Stimulated activated effector memory CD8-positive, alpha-beta T cell treated with anti-CD3 and anti-CD28 coated beads, Interleukin-12 subunit alpha, Interleukin-12 subunit beta, amount 100 ng/mL, for 72 hours (primary cell): ENCODE data around the gene LOXL1.

Experiments
- ATAC-seq: fragments of 150-1000 bp; cut with Tn5 transposase; 2 replicates; pipeline ENCODE4 v1.10.0; 2021
- DNase-seq, 2 donors: peaks; one replicate each; pipeline ENCODE4 v3.0.0; 2021 to 2022; ENCODE audit warnings: low spot score in 2 of 2
- H3K27ac Mint-ChIP-seq: one replicate; pipeline ENCODE4 v1.8.0; 2022; ENCODE audit warnings: mild to moderate bottlenecking, mixed read lengths
- H3K36me3 Mint-ChIP-seq: one replicate; pipeline ENCODE4 v1.8.0; 2022; ENCODE audit warnings: mild to moderate bottlenecking, mixed read lengths
- H3K4me1 Mint-ChIP-seq: one replicate; pipeline ENCODE4 v1.8.0; 2022; ENCODE audit warnings: mixed read lengths
- H3K4me3 Mint-ChIP-seq: one replicate; pipeline ENCODE4 v1.8.0; 2022; ENCODE audit warnings: mild to moderate bottlenecking, mixed read lengths
- H3K9me3 Mint-ChIP-seq: one replicate; pipeline ENCODE4 v1.8.0; 2022; ENCODE audit warnings: mixed read lengths

LOXL1 gene

GRCh38 chr15:73908030-73908821, 18.0 kb upstream of the LOXL1 start:
- Mint-ChIP-seq H3K4me1 (peaks cover 12% of the 10 kb centered on the region), H3K36me3 (no peaks in the 10 kb centered on the region), H3K27ac (no peak overlapping the region), H3K9me3 (no peaks in the 10 kb centered on the region), H3K4me3 (no peak overlapping the region)
- ATAC-seq (peak; percentile 93), DNase-seq (peak; percentile 80 to 88)

GRCh38 chr15:73908822-73909122, 17.5 kb upstream of the LOXL1 start:
- no peaks in the 10 kb centered on the region for H3K9me3 Mint-ChIP-seq
- ATAC-seq: no peak
- DNase-seq: no peak
- H3K4me1 Mint-ChIP-seq: peaks cover 16% of the 10 kb centered on the region
- H3K4me3 Mint-ChIP-seq: no peak overlapping the region
- no peaks in the 10 kb centered on the region for H3K36me3 Mint-ChIP-seq
- no peak overlapping the region for H3K27ac Mint-ChIP-seq

- Mint-ChIP-seq H3K4me3 (no peak overlapping the region), H3K4me1 (peaks cover 25% of the 10 kb centered on the region), H3K27ac (no peak overlapping the region), H3K36me3 (no peaks in the 10 kb centered on the region), H3K9me3 (no peaks in the 10 kb centered on the region)
- DNase-seq (no peak), ATAC-seq (no peak)
These were observed 16.6 kb upstream of the LOXL1 start for GRCh38 chr15:73909651-73910050.

DNA sequence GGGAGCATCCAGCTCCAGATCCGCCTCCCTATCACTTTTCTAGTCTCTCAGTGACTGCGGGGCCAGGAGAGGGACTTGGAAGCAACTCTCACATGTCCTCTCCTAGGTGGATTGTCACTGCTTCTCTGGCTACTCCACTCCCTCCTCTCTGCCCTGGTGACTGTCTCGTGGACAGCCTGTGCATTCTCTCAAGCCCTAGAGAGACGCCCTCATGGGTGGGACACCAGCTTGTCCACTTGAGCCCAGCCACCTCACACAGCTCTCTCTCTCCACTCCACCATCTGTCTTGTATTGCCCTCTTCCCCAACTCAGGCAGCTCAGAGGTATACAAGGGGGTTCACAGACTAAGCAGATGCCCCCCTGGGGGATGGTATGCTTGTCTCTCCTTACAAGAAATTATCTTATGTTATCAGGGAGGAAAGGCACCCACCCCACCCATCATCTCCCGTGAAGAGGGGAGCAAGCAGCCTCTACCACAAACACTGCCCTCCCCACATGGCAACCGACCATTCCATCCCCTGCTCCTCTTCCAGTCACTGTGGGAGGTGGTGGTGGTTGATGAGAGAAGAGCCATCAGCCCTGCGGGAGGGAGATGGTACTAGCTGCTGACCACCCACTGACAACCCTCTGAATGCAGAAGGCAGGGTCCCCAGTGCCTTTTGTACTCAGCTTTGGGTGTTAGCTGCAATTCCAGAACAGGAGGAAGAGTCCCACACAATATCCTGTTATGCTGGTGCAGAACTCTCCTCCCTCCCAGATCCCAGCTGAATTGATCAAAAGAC, 15.5 kb upstream of the LOXL1 start:
- Mint-ChIP-seq H3K4me1 (peaks cover 31% of the 10 kb centered on the region), H3K36me3 (no peaks in the 10 kb centered on the region), H3K9me3 (no peaks in the 10 kb centered on the region), H3K4me3 (no peak overlapping the region), H3K27ac (peak overlapping the region; percentile 78)
- no peak for DNase-seq
- no peak for ATAC-seq

DNA sequence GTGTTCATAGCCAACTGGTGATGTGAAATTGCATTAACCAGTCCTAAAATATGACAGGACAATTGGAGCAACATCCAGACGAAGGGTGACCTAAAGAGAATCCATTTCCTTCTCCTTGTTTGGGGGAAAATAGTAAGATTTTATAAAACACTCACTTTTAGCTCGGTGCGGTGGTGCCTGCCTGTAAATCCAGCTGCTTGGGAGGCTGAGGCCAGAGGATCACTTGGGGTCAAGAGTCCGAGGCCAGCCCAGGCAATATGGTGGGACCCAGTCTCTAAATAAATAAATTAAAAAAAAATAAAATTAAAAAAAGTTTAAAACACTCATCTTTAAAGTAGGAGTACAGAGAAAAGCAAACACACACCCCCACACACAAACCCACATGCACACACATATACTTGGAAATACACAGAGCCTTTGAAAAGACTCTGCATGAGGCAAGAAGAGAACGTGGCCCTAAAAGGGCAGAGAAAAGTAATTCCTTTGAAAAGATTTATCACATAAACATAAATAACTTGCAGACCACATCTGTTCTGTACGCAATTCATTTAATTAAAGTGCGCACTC, 14.1 kb upstream of the LOXL1 start:
- ATAC-seq (no peak), DNase-seq (no peak)
- peak overlapping the region; percentile 78 for H3K27ac Mint-ChIP-seq
- no peaks in the 10 kb centered on the region for H3K9me3 Mint-ChIP-seq
- H3K36me3 Mint-ChIP-seq: no peaks in the 10 kb centered on the region
- H3K4me3 Mint-ChIP-seq: no peak overlapping the region
- H3K4me1 Mint-ChIP-seq: peaks cover 27% of the 10 kb centered on the region

- Mint-ChIP-seq H3K4me1 (peaks cover 25% of the 10 kb centered on the region), H3K4me3 (peak overlapping the region; percentile 52), H3K36me3 (peaks cover 15% of the 10 kb centered on the region), H3K27ac (peak overlapping the region; percentile 90), H3K9me3 (peaks cover 4% of the 10 kb centered on the region)
- ATAC-seq (peak; percentile 77), DNase-seq (no peak)
These were observed 12.1 kb upstream of the LOXL1 start for GRCh38 chr15:73914145-73914544.

DNA sequence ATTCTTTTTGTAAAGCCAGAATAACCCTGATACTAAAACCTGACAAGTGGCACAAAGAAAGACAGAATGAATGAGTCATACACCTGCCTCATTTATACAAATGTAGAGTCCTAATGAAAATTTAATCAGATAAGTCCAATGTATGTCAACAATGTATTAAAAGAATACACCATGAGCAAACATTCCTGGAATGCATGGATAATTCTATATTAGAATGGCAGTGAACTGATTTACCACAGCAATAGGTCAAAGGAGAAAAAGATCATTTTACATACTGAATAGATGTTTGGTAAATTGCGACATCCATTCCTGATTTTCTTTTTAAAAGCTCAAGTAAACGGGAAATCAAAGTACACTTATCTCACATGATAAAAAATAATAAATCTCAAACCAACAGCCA, 11.2 kb upstream of the LOXL1 start:
- peak overlapping the region; percentile 52 for H3K4me3 Mint-ChIP-seq
- H3K9me3 Mint-ChIP-seq: peaks cover 4% of the 10 kb centered on the region
- H3K4me1 Mint-ChIP-seq: peaks cover 25% of the 10 kb centered on the region
- DNase-seq (no peak), ATAC-seq (no peak)
- peak overlapping the region; percentile 90 for H3K27ac Mint-ChIP-seq
- H3K36me3 Mint-ChIP-seq: peaks cover 18% of the 10 kb centered on the region

- Mint-ChIP-seq H3K4me1 (peaks cover 40% of the 10 kb centered on the region), H3K4me3 (no peak overlapping the region), H3K36me3 (peaks cover 18% of the 10 kb centered on the region), H3K9me3 (peaks cover 4% of the 10 kb centered on the region), H3K27ac (no peak overlapping the region)
- ATAC-seq: no peak
- no peak for DNase-seq
These were observed 7.5 kb upstream of the LOXL1 start for GRCh38 chr15:73918784-73919183.

DNA sequence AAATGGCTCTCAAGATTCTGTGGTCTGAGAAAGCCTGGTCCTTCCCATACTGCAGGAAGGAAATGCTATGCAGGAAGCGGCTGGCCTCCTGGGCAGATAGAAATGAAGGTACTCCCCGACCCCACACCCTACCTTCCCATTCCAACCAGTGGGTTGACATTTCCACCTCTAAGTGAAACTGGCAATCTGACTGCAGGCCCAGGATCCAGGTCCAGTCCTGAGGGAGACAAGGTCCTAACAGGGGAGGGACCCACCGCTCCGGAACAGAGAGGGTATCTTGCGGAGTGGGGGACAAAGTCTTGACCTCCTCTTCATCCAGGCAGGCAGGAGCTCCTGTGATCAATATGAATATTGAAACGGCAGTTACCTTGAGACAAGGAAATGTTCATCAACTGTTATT, 6.6 kb upstream of the LOXL1 start:
- Mint-ChIP-seq H3K27ac (peak overlapping the region; percentile 89), H3K36me3 (peaks cover 18% of the 10 kb centered on the region), H3K4me1 (peaks cover 40% of the 10 kb centered on the region)

DNA sequence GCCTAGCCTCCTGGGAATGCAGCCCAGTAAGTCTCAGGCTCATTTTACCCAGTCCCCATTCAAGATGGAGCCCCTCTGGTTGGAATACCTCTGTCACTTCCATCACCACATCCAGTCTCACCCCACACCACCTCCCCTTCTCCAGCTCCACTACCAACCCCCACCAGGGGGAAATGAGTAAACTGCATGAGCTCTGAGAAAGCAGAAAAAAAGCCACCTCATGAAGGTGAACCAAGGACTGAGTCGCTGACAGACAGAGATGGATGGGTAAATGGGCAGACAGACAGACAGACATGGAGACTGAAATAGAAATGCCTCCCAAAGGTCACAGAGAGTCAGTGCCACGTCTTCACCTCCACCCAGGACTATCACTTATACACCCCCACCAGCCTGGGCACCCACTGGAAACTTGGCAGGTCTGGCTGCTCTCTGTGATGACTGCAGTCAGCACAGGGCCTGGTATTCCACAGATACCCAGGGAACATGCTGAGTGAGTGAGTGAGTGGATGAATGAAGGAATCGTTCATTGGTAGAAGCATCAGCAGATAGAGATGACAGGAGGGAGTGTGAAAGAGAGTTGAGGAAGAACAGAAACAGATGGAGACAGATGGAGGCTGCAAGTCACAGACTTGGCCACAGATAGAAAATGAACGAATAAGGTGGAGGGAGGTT, 4.9 kb upstream of the LOXL1 start:
- Mint-ChIP-seq H3K27ac (peak overlapping the region; percentile 89), H3K9me3 (peaks cover 4% of the 10 kb centered on the region), H3K4me3 (peak overlapping the region; percentile 43), H3K36me3 (peaks cover 18% of the 10 kb centered on the region), H3K4me1 (peaks cover 48% of the 10 kb centered on the region)
- ATAC-seq: peak; percentile 27
- DNase-seq: no peak

More for the DNA sequence above, 6.6 kb upstream of the LOXL1 start:
- H3K4me3 Mint-ChIP-seq: no peak overlapping the region
- DNase-seq: no peak
- H3K9me3 Mint-ChIP-seq: peaks cover 4% of the 10 kb centered on the region
- ATAC-seq: no peak

GRCh38 chr15:73922186-73923151, 3.8 kb upstream of the LOXL1 start:
- no peak for ATAC-seq
- H3K4me3 Mint-ChIP-seq: peak overlapping the region; percentile 67
- peaks cover 4% of the 10 kb centered on the region for H3K9me3 Mint-ChIP-seq
- peak overlapping the region; percentile 95 for H3K27ac Mint-ChIP-seq
- DNase-seq: no peak
- peaks cover 48% of the 10 kb centered on the region for H3K4me1 Mint-ChIP-seq
- H3K36me3 Mint-ChIP-seq: peaks cover 18% of the 10 kb centered on the region

GRCh38 chr15:73923156-73923487, 3.1 kb upstream of the LOXL1 start:
- DNase-seq (no peak), ATAC-seq (no peak)
- Mint-ChIP-seq H3K36me3 (peaks cover 12% of the 10 kb centered on the region), H3K4me3 (peak overlapping the region; percentile 67), H3K9me3 (peaks cover 4% of the 10 kb centered on the region), H3K27ac (peak overlapping the region; percentile 95), H3K4me1 (peaks cover 52% of the 10 kb centered on the region)

GRCh38 chr15:73923488-73924164, 2.6 kb upstream of the LOXL1 start:
- ATAC-seq (no peak), DNase-seq (no peak)
- H3K4me3 Mint-ChIP-seq: peak overlapping the region; percentile 67
- peak overlapping the region; percentile 95 for H3K27ac Mint-ChIP-seq
- H3K4me1 Mint-ChIP-seq: peaks cover 56% of the 10 kb centered on the region
- H3K36me3 Mint-ChIP-seq: peaks cover 8% of the 10 kb centered on the region
- peaks cover 4% of the 10 kb centered on the region for H3K9me3 Mint-ChIP-seq
